ENCODE data around the gene MAB21L2.

Gene MAB21L2

DNA sequence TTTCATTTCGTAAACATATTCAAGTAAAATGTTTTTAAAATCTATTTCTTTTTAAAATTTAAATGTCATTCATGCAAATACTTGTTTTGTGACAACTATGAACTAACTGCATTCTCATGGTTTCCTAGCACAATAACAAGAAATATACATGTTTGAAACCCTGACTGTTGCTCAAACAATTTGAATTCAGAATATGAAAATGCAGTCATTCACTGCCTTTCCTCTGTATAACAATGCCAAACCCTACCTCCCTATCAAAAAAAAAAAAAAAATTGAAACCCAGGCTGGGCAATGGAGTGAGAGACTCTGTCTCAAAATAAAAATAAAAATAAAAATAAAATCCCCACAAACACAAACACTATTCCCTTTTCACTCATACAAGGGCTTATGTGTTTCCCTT is 42.1 kb downstream of the MAB21L2 start:
- no peak for DNase-seq

DNA sequence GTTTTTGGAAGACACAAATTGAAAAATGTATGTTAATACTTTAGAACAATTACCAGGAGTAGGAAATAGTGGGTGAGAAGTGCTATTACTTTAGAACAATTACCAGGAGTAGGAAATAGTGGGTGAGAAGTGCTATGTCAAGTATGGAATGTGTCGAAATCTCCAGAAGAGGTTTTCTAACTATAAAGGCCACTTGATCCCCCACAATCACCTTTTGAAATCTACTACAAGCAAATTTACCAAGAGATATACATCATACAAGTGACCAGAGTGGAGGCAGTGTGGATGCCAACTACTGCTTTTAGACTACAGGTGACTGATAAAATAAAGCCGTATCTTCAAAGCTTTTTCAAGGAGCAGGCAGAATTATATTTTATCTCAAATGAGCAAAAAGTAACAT is 43.1 kb downstream of the MAB21L2 start:
- no peak for DNase-seq

DNA sequence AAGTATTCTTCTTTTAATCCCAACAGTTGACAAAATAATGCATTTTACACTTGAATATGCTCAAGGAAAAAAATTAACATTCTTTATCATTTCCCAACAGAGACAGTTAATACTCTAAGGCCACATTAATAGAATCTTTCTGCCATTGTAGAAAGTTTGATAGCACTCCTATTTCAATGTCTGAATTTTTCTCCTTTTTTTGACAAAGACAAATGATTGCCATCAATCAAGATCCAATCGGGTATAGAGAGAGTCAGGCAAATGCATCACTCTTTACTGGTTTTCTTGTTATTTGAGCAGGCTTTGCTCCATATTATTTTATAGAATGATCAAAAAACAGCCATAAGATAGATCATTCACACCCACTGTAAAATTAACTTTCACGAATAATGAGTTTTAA is 46.1 kb downstream of the MAB21L2 start:
- no peak for DNase-seq

DNA sequence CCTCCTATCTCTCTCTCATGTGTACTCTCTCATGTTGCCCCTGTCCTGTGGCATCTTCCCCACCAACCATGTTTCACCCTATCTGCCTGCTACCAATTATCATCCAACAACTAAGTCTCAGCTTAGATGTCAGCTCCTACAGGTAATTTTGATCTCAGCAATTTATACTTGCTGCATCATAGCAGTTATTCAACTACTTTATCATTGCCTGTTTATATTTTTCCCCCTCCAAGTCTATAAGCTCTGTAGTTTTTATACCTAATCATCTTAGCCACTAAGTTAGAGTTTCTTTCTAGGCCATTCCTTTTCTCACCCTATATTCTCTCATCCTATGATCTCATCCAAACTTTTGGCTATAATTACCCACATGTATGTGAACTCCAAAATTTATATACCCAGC is 50.7 kb downstream of the MAB21L2 start:
- no peak for DNase-seq

All from NCI-H226 (cell line).